OCI-LY3 (cell line): ENCODE measurements around the gene FAM234A.

ENCODE experiments used
- EZH2phosphoT487 ChIP-seq: fragments of 200-600 bp; shearing (Covaris generic); IDR thresholded peaks from 2 replicates; pipeline ENCODE4 v1.6.1; 2018; ENCODE audit warnings: antibody characterized with exemption, mixed run types, low read depth
- TF ChIP-seq, protein P1 (sequence below): fragments of 200-600, 300-600 bp; sonication (generic); IDR thresholded peaks from 2 replicates; pipeline ENCODE4 v1.5.1; 2014; ENCODE audit warnings: antibody characterized with exemption, low read length, low read depth

DNA sequence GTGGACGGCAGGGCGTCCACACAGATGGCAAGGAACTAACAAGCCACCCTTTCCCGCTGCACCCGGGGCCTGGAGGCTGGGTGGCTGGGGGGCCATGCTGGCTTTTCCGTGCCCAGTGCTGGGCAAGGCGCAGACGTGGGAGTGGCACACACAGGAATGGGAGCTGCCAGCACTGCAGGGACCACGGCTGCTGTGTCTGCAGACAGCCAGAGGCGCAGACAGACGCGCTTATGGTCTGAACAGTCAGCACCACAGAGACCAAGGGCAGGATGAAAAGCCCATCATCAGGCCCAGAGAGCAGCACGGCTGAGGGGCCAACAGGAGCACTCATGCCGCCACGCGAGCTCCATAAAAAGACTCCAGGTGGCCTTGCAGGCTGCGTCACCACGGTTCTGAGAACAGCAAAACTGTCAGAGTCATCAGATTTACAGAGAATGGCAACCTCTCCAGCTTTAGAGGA lies 72.3 kb downstream of the FAM234A start:
- TF ChIP-seq, protein P1, sequence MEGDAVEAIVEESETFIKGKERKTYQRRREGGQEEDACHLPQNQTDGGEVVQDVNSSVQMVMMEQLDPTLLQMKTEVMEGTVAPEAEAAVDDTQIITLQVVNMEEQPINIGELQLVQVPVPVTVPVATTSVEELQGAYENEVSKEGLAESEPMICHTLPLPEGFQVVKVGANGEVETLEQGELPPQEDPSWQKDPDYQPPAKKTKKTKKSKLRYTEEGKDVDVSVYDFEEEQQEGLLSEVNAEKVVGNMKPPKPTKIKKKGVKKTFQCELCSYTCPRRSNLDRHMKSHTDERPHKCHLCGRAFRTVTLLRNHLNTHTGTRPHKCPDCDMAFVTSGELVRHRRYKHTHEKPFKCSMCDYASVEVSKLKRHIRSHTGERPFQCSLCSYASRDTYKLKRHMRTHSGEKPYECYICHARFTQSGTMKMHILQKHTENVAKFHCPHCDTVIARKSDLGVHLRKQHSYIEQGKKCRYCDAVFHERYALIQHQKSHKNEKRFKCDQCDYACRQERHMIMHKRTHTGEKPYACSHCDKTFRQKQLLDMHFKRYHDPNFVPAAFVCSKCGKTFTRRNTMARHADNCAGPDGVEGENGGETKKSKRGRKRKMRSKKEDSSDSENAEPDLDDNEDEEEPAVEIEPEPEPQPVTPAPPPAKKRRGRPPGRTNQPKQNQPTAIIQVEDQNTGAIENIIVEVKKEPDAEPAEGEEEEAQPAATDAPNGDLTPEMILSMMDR: no peak
- TF ChIP-seq EZH2phosphoT487: no peak
